Occipital lobe (tissue), 2 donors: Measurements from ENCODE around the gene MVB12B. TPM values are rescaled to one million over a fixed set of nuclear protein-coding genes. Genes with fewer than 3 reads are reported as not detected.
"Not testable (repeated sequence)": the region's sequence is repeated elsewhere in the genome, so short reads cannot be mapped to it uniquely, and the experiment has no call there.

ENCODE experiments used
- DNase-seq: peaks from one replicate; lab custom pipeline; 2025; lab: John Stamatoyannopoulos, UW
- total RNA-seq: library from RNA; depleted of rRNA; stranded (reverse); fragments of >200 nt; gene quantifications from one replicate; pipeline ENCODE4 v1.2.3, GENCODE V29; 2014

Gene MVB12B
- total RNA-seq, 1 donor from 2014 or later = 28.7 TPM

GRCh38 chr9:126470241-126470993 lies 143.8 kb downstream of the MVB12B start:
- DNase-seq = no peak

- peak; percentile 25 for DNase-seq
Observed at GRCh38 chr9:126471084-126471624, 144.5 kb downstream of the MVB12B start.

GRCh38 chr9:126472198-126472947 lies 145.7 kb downstream of the MVB12B start:
- DNase-seq = no peak

- DNase-seq = no peak
Observed at GRCh38 chr9:126472948-126473298, 146.3 kb downstream of the MVB12B start.

- DNase-seq = no peak
Observed at GRCh38 chr9:126474206-126474765, 147.7 kb downstream of the MVB12B start.

- no peak for DNase-seq
Observed at GRCh38 chr9:126474786-126475485, 148.3 kb downstream of the MVB12B start.

- DNase-seq = no peak
Observed at GRCh38 chr9:126475933-126476555, 149.4 kb downstream of the MVB12B start.

GRCh38 chr9:126477432-126477831 lies 150.8 kb downstream of the MVB12B start:
- not testable (repeated sequence) for DNase-seq

- DNase-seq = no peak
Observed at GRCh38 chr9:126478216-126478981, 151.8 kb downstream of the MVB12B start.

GRCh38 chr9:126479515-126479914 lies 152.9 kb downstream of the MVB12B start:
- no peak for DNase-seq

GRCh38 chr9:126480813-126481212 lies 154.2 kb downstream of the MVB12B start:
- no peak for DNase-seq

- no peak for DNase-seq
Observed at GRCh38 chr9:126481862-126482261, 155.2 kb downstream of the MVB12B start.

- peak; percentile 70 for DNase-seq
Observed at GRCh38 chr9:126482361-126483044, 155.9 kb downstream of the MVB12B start.

- DNase-seq = no peak
Observed at GRCh38 chr9:126483468-126484073, 156.9 kb downstream of the MVB12B start.

- no peak for DNase-seq
Observed at GRCh38 chr9:126485662-126486061, 159.0 kb downstream of the MVB12B start.

- no peak for DNase-seq
Observed at GRCh38 chr9:126486276-126486675, 159.6 kb downstream of the MVB12B start.

GRCh38 chr9:126487856-126488255 lies 161.2 kb downstream of the MVB12B start:
- DNase-seq = no peak

- DNase-seq = no peak
Observed at GRCh38 chr9:126488310-126488709, 161.7 kb downstream of the MVB12B start.

GRCh38 chr9:126488881-126489404 lies 162.3 kb downstream of the MVB12B start:
- no peak for DNase-seq
